ENCODE data around the gene LIMS4.
"Not testable (repeated sequence)": the region's sequence is repeated elsewhere in the genome, so short reads cannot be mapped to it uniquely, and the experiment has no call there.

- not testable (repeated sequence) for TF ChIP-seq CTCF, POLR2A (IDR thresholded peaks at IDR 0.05)
Measured at GRCh38 chr2:110434565-110434964, 38.1 kb downstream of the LIMS4 start.
